GM19395 (cell line): ENCODE data around the gene ACACA.

Experiments
- ATAC-seq: cut with Tn5 transposase; IDR thresholded peaks from one replicate; pipeline ENCODE4 v1.9.1; 2021; ENCODE audit warnings: mild to moderate bottlenecking, moderate library complexity; ENCODE audit not compliant: unreplicated experiment

ACACA gene

DNA sequence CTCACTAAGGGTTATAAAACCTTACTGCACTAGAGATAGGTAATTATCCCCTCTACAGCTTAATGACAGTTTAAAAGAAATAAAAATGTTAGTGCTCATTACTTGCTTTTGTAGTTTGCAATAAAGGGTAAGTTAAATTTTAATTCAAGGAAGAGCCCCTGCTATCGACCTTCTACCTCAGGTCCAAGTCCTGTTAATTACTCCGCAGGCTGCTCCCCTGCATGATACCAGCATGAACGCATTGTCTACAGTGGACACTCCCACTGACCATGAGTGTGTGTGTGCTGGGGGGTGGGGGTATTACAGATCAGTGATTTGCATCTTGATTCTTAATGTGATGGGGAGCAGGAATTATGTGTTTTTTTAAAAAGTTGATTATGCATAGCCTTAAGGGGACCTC lies 354.8 kb downstream of the ACACA start:
- ATAC-seq = no peak

DNA sequence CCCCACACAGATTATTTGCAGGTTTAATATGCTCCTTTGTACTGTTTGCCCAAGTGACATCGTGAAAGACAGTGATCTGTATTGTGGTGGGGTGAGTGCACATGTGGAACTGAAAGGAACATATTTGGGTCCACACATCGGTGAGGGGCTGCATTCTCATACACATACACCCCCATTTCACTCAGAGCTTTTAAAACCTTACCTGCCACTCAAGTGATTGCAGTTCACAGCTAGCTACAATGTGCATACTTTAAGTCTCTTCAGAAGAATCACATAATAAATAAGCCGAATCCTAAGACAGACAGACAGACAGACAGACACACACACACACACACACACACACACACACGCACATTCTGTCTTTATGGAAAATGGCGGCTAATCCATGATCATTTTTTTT lies 355.3 kb downstream of the ACACA start:
- ATAC-seq = no peak

DNA sequence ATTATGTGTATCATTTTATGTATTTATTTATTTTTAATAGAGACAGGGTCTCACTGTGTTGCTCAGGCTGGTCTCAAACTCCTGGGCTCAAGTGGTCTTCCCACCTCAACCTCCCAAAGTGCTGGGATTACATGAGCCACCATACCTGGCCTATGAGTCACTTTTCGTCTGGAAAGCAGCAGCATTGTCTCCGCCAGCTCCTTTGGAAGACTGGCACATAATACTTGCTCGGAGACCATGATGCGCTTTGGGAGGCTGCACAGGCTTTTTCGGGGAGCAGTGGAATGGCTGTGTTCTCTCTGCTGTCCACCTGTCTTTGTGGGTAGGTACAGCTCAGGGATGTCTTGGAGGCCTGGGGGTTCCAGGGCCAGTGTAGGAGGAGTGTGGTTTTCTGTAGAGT lies 355.7 kb downstream of the ACACA start:
- no peak for ATAC-seq

DNA sequence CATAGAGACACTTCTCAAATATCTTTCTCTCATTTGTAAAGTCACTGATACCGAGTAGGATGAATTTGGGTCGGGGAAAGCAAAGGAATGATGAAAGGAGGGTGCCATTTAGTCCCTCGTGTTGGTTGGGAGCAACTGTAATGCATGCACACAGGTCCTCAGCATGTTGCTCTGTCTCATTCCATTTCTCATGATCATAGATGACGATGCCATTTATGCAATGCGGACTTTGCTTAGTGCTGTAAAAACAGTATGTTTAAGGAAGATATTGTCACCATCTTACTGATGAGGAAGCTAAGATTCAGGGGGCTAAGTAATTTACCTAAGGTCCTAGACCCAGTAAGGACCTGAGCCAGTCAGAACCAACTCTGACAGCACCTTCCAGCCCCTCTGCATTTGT lies 357.8 kb downstream of the ACACA start:
- ATAC-seq = no peak

DNA sequence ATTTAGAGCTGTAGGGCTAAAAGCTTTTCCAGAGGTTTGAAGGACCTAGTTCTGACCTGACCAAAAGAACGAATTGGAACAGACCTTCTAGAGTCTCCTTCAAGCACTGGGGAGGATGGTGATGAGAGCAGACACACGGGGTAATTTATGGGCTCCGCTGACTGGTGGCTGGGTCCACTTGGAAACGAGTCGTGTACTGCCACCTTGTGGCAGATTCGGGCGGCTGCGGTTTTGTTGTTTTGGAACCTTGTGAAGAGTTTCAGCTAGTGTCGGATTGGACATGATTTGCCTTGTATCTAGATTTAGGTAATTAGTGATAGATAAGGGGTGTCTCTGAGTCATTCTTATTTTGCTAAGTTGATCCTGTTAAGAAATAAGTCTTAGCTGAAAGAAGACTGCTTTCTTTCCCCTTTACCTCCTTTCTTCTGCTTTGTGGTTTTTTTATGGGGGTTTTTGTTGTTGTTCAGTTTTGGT lies 359.0 kb downstream of the ACACA start:
- ATAC-seq = no peak

DNA sequence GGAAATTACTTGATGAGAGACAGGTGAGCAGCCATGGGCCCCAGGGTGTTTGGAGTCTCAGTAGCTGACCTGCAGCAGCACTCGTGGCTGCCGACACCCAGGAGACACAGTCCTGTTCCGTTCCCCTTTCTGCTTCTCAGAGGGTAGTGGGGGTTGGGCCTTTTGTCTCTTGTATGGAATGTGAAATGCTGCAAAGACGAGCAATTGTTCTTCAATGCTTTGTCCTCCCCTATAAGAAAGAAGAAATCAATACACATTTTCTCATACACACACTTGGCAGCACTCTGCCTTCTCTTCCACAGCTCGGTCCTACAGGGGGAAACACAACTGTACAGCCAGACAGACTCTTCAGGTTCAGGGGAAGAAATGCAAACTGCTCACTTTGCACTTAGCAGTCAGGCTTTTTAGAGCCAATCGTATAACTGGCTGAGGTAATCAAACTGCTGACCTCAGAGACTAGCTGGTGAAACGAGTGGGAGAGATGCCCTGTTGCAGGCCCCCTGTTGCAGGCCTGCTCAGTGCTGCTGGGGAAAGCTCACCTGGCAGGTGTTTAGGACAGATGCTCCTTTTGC lies 361.2 kb downstream of the ACACA start:
- no peak for ATAC-seq

DNA sequence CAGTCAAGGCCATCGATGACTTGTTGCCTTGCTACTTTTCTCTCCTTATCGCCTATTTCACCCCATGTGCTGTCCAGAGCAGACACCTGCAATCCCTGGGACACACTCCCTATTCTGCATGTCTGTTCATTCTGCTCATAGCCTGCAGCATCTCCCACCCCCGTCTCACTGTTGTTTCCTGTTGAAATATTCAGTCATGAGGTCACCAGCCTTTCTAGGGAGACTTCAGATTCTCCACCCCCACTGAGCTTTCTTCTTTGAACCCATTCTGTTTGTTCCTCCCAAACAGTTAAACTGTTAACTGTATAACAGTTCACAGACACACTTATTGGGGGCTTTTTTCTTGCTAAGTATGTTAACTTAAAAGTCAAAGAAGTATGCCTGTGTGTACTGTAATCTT lies 363.4 kb downstream of the ACACA start:
- no peak for ATAC-seq

DNA sequence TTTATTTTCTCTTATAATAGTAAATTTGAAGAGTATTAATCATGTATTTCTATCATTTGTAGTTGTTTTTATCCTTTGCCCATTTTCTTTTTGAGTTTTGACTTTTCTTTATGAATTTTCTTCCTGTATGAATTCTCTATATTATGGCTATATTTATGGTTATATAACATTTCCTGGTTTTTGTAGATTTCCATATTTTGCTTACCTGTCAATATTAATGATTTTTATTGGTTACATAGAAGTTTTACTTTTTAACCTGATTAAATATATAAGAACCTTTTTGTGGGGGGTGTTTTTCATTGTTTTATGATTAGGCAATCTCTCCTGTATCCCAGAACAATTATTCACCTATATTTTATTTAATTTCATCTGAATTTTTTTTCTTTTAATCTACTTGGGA lies 364.7 kb downstream of the ACACA start:
- no peak for ATAC-seq

DNA sequence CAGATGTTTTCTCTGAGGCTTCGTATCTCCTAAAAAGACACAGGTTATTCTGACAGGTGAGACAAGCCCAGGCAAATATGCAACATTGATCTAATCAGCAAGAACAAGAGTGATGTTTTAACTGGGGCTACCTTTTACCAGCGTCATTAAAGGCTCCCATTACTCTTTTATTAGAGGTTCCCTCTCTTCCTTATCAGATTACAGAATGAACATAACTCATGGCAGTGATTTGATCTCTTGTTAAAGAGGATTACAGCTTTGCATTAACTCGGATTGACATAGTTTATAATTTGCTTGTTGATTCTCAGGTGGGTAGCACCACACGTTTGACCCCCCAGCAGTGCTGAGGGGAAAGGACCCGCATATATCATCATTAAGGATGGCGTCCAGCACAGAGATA lies 367.4 kb downstream of the ACACA start:
- no peak for ATAC-seq

DNA sequence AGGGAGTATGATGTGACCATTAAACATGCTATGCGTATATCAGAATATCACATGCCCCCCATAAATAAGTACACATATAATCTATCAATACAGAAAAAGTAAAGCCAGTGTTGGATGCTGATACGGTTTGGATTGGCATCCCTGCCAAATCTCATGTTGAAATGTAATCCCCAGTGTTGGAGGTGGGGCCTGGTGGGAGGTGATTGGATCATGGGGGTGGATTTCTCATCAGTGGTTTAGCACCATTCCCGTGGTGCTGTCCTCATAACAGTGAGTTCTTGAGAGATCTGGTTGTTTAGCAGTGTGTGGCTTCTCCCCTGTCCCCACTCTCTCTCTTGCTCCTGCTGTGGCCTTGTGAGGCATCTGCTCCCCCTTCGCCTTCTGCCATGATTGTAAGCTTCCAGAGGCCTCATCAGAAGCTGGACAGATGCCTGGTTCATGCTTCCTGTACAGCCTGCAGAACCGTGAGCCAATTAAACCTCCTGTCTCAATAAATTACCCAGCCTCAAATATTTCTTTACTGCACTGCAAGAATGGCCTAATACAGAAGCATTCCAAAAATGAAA lies 369.0 kb downstream of the ACACA start:
- no peak for ATAC-seq
